ENCODE results near the gene WDR18.

- no peak for TF ChIP-seq JUND (IDR thresholded peaks at IDR 0.05)
- no peak for TF ChIP-seq CTCF (IDR thresholded peaks at IDR 0.05; ENCODE audit: low read depth, low read length, missing input control)
- TF ChIP-seq RAD21 (IDR thresholded peaks at IDR 0.05) = no peak
- no peak for TF ChIP-seq MAX (IDR thresholded peaks at IDR 0.05)
- TF ChIP-seq GABPA (IDR thresholded peaks at IDR 0.05 in 1 of 2, conservative IDR thresholded peaks at IDR 0.05 in 1 of 2) = no peak
- no peak for TF ChIP-seq TAF1 (conservative IDR thresholded peaks at IDR 0.05)
- no peak for TF ChIP-seq YY1 (IDR thresholded peaks at IDR 0.05)
- TF ChIP-seq EGR1 (IDR thresholded peaks at IDR 0.05; ENCODE audit: low read depth in 2 of 2) = no peak
- no peak for TF ChIP-seq REST (IDR thresholded peaks at IDR 0.05)
Measured at GRCh38 chr19:1019980-1020867, 36.1 kb downstream of the WDR18 start.
